Kidney capillary endothelial cell (primary cell): ENCODE measurements around the gene BCR.

ENCODE experiments used
- DNase-seq: peaks from one replicate; pipeline ENCODE4 v3.0.0-alpha.2; 2018; ENCODE audit warnings: low spot score

The BCR gene

DNA sequence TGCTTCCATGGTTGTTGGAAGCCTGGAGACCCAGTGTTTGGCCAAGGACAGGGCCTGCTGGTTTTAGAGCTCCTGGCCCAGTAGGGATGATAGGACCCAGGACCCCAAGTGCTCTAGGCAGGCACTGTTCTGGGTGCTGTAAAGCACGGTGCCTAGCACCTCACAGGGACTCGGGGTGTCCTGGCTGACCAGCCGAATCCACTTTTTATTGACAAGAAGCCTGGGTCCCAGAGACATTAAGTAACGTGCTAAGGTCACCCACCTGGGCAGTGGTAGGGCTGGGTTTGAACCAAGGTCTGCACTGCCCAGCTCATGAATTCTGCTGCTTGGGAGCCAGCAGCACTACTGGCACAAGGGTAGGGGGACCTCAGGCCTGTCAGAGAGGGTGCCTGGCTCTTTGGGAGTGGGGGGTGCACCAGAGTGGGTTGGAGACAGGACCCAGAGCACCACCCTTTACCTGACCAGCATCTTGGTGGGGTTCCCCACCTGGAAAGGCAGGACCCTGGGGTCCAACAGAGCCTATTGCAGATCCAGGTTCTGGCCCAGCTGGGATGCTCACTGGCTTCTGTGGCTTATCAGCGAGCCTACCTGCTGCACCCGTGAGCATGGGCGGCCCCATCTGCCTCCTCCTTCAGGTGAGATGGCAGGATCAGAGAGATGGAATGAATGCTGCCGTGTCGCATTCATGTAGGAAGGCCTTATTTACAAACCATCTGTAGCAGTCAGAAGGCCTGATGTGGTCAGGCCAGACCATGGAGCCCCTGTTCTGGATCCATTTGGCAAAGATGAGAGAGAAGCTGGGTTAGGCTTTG is 52.0 kb downstream of the BCR start:
- DNase-seq, result no peak

GRCh38 chr22:23233084-23233531 is 52.8 kb downstream of the BCR start:
- DNase-seq, result no peak

- DNase-seq, result no peak
These were observed 53.6 kb downstream of the BCR start for GRCh38 chr22:23233752-23234408.

GRCh38 chr22:23234409-23235161 is 54.3 kb downstream of the BCR start:
- no peak for DNase-seq

GRCh38 chr22:23235425-23235824 is 55.1 kb downstream of the BCR start:
- no peak for DNase-seq

DNA sequence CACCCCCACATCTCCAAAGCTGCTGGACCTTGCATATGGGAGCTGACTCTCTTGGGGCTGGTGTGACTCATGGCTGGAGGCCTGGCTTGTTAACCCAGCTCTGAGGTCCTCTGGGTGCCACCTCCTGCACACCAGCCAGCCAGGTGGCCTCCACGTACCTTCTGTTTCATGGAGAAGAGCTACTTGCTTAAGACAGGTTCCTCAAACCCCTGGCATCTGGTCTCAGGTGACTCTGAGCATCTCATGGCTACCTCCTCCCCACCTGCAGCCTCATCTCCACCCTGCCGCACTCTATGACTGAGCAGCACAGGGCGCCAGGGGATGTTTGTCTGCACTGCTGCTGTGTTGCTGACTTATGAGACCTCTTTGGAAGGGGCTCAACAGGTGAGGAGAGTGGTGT is 55.7 kb downstream of the BCR start:
- no peak for DNase-seq

GRCh38 chr22:23236440-23237184 is 56.3 kb downstream of the BCR start:
- no peak for DNase-seq

- DNase-seq, result no peak
These were observed 57.0 kb downstream of the BCR start for GRCh38 chr22:23237201-23237798.

DNA sequence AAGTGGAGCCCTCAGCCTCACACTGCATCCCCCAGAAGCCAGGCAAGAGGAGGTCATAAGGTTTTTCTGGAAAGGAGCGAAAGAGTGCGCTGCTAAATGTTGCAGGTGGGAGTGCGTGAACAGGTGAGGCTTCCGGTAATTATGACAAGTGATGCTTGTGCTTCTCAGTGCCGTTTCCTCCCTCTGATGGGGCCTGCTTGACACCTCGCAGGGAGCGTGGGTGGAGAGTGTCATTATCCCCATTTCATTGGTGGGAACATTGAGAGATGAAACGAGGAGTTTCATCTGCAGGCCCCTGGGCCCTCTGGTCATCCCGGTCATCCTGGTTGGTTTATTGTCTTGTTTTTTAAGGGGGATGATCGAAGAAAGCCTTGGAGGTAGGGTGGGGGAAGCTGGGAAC is 57.5 kb downstream of the BCR start:
- no peak for DNase-seq

DNA sequence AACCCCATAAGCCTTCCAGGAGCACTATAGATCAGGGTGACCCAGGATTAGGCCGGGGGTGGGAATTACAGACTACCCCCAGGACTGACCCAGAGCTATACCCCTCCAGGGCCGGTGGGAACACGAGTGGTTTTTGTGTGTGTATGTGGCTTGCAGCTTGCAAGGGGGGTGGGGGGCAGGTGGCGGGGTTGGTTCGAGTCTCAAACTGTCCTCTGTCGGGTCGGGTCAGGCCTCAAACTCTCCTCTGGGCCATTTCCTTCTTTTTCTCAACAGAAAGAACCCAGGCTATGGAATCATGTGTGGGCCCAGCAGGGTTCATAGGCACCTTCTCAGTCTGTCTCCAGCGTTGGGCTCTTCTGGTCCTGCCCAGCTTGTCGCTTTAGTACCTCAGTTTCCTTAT is 58.4 kb downstream of the BCR start:
- DNase-seq, result no peak

DNA sequence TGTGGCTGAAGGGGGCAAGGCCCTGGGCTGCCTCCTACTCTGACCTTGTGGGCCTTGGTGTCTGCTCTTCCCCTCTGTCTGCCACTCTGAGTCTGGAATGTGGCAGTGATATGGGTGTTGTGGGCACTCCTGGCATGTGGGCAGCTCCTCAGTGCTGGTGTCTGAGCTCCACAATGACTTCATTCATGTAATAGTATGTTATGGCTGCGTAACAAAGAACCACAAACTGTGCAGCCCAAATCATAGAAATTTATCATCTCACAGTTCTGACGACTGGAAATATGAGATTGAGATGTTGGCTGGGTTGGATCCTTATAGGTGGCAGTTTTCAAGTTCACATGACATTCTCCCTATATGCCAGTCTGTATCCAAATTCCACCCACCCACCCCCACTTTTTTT is 59.1 kb downstream of the BCR start:
- DNase-seq, result no peak

DNA sequence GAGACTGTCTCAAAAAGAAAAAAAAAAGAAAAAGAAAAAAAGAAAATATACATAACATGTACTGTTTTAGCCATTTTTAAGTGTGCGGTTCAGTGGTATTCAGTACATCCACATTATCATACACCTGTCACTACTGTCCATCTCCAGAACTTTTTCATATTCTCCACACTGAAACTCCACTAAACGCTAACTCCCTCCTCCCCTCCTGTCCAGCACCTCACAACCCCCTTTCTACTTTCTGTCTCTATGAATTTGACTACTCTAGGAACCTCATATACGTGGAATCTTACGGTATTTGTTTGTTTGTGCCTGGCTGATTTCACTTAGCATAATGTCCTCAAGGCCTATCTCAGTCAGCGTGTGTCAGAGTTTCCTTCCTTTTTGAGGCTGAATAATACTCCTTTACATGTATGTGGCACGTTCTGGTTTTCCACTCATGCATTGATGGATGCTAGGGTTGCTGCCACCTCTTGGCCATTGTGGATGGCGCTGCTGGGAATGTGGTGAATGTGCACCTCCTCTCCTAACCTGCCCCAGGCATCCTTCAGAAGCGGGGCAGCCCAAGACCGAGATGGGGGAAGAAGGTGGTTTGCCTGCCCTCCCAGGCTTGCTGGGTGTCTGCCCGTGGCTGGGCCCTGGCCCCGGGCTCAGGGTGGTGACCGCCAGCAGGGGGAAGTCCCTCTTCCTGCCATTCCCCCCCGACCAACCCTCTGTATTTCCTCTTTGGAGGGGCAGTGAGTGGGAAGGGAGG is 60.5 kb downstream of the BCR start:
- DNase-seq, result no peak

GRCh38 chr22:23241562-23242472 is 61.5 kb downstream of the BCR start:
- DNase-seq, result no peak

GRCh38 chr22:23242473-23243001 is 62.2 kb downstream of the BCR start:
- DNase-seq, result no peak

- no peak for DNase-seq
These were observed 62.8 kb downstream of the BCR start for GRCh38 chr22:23243006-23243573.

DNA sequence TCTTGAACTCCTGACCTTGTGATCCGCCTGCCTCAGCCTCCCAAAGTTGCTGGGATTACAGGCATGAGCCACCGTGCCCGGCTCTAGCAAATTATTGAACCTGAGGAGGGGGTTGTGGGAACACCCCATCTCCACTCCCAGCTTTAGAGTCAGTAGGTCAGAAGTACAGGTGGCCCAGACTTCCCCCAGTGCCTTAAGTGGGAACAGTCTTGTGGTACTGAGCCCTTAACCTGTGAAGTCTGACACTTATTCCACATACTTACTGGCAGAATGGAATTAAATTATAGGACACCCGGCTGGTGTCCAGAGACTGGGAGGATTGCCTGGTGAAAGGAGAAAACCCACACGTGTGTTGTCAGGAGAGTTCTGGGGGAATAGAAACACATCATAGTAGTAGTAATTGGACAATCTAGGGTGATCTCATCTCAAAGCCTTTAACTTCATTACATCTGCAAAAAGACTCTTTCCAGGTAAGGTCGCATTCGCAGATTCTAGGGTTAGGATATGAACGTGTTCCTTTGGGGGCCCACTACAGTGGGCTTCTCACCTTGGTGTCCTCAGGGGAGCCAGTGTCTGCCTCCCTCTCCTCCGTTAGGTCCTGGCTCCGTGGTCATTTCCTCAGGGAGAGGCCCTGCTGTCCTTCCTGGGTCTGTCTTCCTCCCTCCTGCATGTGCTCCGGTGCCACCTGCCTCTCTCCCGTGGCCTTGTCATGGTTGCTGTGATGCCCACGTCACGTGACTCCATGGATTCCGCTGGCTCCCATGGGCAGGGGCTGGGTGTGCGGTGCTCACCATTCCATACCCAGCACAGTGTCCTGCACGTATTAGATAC is 63.8 kb downstream of the BCR start:
- no peak for DNase-seq

GRCh38 chr22:23244690-23245044 is 64.4 kb downstream of the BCR start:
- no peak for DNase-seq

DNA sequence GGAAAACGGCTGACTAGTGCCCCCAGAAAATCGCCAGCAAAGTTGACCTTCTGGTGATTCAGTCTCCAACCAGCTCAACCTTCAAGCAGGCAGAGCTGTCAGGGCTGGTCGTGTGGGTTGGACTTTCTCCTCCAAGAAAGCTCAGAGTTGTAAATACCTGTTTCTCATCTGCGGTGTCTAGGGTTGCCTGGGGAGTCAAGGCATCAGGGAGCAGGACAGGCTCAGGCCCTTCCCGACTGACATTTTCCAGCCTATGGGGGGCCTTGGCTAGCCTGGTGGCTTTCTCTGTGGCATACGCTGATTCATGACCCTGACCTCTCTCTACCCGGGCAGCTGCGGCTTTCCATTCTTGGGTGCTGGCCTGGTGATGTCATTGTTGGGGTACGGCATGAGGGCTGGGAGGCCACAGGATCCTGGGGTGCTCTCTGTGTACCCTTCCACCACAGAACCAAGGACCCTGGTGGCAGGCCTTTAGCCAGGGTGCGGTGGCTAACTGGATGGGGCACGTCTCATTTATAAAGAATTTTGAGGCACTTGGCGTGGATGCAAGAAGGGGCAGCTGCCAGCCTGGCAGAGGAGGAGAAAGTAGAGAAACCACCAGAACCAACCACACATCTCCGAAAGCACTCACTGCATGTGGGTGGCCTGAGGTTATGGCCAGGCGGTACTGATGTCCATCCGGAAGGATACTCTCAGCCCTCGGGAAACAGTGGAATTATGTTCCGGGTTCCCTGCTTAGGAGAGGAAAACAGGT is 64.9 kb downstream of the BCR start:
- DNase-seq, result no peak
